Neural progenitor cell (in vitro differentiated cells): ENCODE measurements around the gene KCNB1. TPM values are rescaled to one million over a fixed set of nuclear protein-coding genes. Genes with fewer than 3 reads are reported as not detected.

Experiments used
- DNase-seq: peaks from one replicate; pipeline ENCODE4 v3.0.0-alpha.2; 2016; ENCODE audit warnings: low spot score
- H2AFZ ChIP-seq: fragments of 200-600 bp; sonication (generic); replicated peaks from 2 replicates; pipeline ENCODE4 v1.6.1; 2016; ENCODE audit warnings: antibody characterized with exemption
- H3F3A ChIP-seq: fragments of 200-600 bp; sonication (generic); 2 replicates; pipeline ENCODE4 v1.6.1; 2016; ENCODE audit warnings: antibody characterized with exemption, low read depth
- H3K27ac ChIP-seq: fragments of 200-600 bp; sonication (generic); 2 replicates; pipeline ENCODE4 v1.5.1; 2016; ENCODE audit warnings: mild to moderate bottlenecking
- H3K27me3 ChIP-seq: fragments of 200-600 bp; sonication (generic); 2 replicates; pipeline ENCODE4 v1.6.1; 2016; ENCODE audit warnings: mild to moderate bottlenecking, moderate library complexity
- H3K36me3 ChIP-seq: fragments of 200-600 bp; sonication (generic); 2 replicates; pipeline ENCODE4 v1.5.1; 2016
- H3K4me1 ChIP-seq: fragments of 200-600 bp; sonication (generic); 2 replicates; pipeline ENCODE4 v1.6.1; 2016; ENCODE audit warnings: mixed run types
- H3K4me2 ChIP-seq: fragments of 200-600 bp; sonication (generic); 2 replicates; pipeline ENCODE4 v1.6.1; 2016
- H3K4me3 ChIP-seq: fragments of 200-600 bp; sonication (generic); 2 replicates; pipeline ENCODE4 v1.5.1; 2016
- H3K79me2 ChIP-seq: fragments of 200-600 bp; sonication (generic); 2 replicates; pipeline ENCODE4 v1.6.1; 2016; ENCODE audit warnings: low read depth
- H3K9ac ChIP-seq: fragments of 200-600 bp; sonication (generic); 2 replicates; pipeline ENCODE4 v1.6.1; 2016
- H3K9me3 ChIP-seq: fragments of 200-600 bp; sonication (generic); 2 replicates; pipeline ENCODE4 v1.5.1; 2016; ENCODE audit warnings: low read depth
- H4K20me1 ChIP-seq: fragments of 200-600 bp; sonication (generic); 2 replicates; pipeline ENCODE4 v1.6.1; 2016; ENCODE audit warnings: low read depth
- H3K27ac Mint-ChIP-seq: 3 replicates; pipeline ENCODE4 v1.8.0; 2021; ENCODE audit warnings: mixed read lengths
- H3K27me3 Mint-ChIP-seq: 2 replicates; pipeline ENCODE4 v1.8.0; 2022; ENCODE audit warnings: low read depth, mild to moderate bottlenecking, inconsistent platforms, moderate library complexity, mixed read lengths; ENCODE audit not compliant: insufficient read depth
- H3K36me3 Mint-ChIP-seq: 3 replicates; pipeline ENCODE4 v1.8.0; 2021; ENCODE audit warnings: mixed read lengths
- H3K4me1 Mint-ChIP-seq: 3 replicates; pipeline ENCODE4 v1.8.0; 2021; ENCODE audit warnings: mixed read lengths
- H3K4me3 Mint-ChIP-seq: 3 replicates; pipeline ENCODE4 v1.8.0; 2021; ENCODE audit warnings: mild to moderate bottlenecking, moderate library complexity, mixed read lengths
- H3K9me3 Mint-ChIP-seq: 3 replicates; pipeline ENCODE4 v1.8.0; 2020; ENCODE audit warnings: mixed read lengths
- EZH2 ChIP-seq: fragments of 200-600 bp; sonication (generic); IDR thresholded peaks from 2 replicates; pipeline ENCODE4 v1.6.1; 2017; ENCODE audit warnings: antibody characterized with exemption, mild to moderate bottlenecking, moderate library complexity
- EZH2phosphoT487 ChIP-seq: fragments of 200-600 bp; sonication (generic); IDR thresholded peaks from 2 replicates; pipeline ENCODE4 v1.6.1; 2017; ENCODE audit warnings: antibody characterized with exemption
- total RNA-seq: library from RNA; depleted of rRNA; stranded (reverse); fragments of >200 nt; gene quantifications from 2 replicates; pipeline ENCODE4 v1.2.3, GENCODE V29; 2015; ENCODE audit warnings: low replicate concordance
- TF ChIP-seq, protein P1 (sequence below): fragments of 200-600 bp; sonication (generic); IDR thresholded peaks from 2 replicates; pipeline ENCODE4 v1.5.1; 2017; ENCODE audit warnings: antibody characterized with exemption, mild to moderate bottlenecking

Gene KCNB1
- total RNA-seq, 1 donor from 2014 or later, result 0.97 TPM

DNA sequence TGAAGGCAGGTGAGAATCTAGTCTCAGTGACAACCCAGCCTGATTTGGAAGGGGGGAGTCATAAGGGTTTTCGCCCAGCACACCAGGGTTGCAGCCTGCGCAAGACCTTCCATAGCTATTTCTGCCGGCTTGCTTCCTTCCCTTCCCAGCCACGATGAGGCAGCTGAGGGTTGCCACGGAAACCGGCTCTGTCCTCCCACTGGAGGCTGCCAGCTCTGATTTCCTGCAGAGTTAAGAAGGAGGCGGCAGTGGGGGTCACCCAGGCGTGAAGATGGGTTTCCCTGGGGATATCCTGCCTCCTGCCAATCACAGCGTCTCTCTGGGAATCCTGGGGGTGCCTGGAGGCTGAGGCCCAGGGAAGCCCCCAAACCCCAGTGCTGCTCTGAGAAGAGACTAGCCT is 23.1 kb upstream of the KCNB1 start:
- peak; percentile 97 for DNase-seq
- H3K36me3 ChIP-seq, result no peaks in the 10 kb centered on the region
- H3K27ac ChIP-seq, result no peak overlapping the region
- TF ChIP-seq EZH2phosphoT487, result no peak
- TF ChIP-seq, protein P1, sequence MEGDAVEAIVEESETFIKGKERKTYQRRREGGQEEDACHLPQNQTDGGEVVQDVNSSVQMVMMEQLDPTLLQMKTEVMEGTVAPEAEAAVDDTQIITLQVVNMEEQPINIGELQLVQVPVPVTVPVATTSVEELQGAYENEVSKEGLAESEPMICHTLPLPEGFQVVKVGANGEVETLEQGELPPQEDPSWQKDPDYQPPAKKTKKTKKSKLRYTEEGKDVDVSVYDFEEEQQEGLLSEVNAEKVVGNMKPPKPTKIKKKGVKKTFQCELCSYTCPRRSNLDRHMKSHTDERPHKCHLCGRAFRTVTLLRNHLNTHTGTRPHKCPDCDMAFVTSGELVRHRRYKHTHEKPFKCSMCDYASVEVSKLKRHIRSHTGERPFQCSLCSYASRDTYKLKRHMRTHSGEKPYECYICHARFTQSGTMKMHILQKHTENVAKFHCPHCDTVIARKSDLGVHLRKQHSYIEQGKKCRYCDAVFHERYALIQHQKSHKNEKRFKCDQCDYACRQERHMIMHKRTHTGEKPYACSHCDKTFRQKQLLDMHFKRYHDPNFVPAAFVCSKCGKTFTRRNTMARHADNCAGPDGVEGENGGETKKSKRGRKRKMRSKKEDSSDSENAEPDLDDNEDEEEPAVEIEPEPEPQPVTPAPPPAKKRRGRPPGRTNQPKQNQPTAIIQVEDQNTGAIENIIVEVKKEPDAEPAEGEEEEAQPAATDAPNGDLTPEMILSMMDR, result no peak
- no peak for TF ChIP-seq EZH2
- no peaks in the 10 kb centered on the region for H3K79me2 ChIP-seq
- Mint-ChIP-seq H3K4me3 (peak overlapping the region; percentile 35), H3K27ac (no peak overlapping the region), H3K36me3 (no peaks in the 10 kb centered on the region), H3K9me3 (peaks cover 4% of the 10 kb centered on the region), H3K27me3 (peaks cover 9% of the 10 kb centered on the region), H3K4me1 (peaks cover 55% of the 10 kb centered on the region)
- no peak overlapping the region for H2AFZ ChIP-seq
- peak overlapping the region; percentile 78 for H3K4me2 ChIP-seq
- H3K4me1 ChIP-seq, result peaks cover 35% of the 10 kb centered on the region
- H3K9me3 ChIP-seq, result no peaks in the 10 kb centered on the region
- H4K20me1 ChIP-seq, result peaks cover 4% of the 10 kb centered on the region
- H3K4me3 ChIP-seq, result peak overlapping the region; percentile 35
- H3K27me3 ChIP-seq, result no peaks in the 10 kb centered on the region
- peaks cover 29% of the 10 kb centered on the region for H3F3A ChIP-seq
- H3K9ac ChIP-seq, result no peak overlapping the region

DNA sequence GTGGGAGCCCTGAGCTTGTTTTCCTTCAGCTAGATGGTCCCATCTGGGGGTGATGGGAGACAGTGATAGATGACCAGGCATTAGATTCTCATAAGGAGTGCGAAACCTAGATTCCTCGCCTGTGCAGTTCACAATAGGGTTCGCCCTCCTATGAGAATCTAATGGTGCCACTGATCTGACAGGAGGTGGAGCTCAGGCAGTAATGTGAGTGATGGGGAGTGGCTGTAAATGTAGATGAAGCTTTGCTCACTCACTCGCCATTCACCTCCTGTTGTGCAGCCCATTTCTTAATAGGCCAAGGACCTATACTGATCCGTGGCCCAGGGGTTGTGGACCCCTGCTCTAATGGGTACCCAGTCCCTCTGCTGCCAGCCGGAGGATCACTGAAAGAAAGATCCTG is 20.7 kb upstream of the KCNB1 start:
- no peak overlapping the region for H3K27ac Mint-ChIP-seq
- Histone ChIP-seq H3K9me3 (no peaks in the 10 kb centered on the region), H4K20me1 (peaks cover 4% of the 10 kb centered on the region), H3F3A (peaks cover 29% of the 10 kb centered on the region), H3K27me3 (no peaks in the 10 kb centered on the region), H3K4me1 (peaks cover 30% of the 10 kb centered on the region), H3K4me2 (no peak overlapping the region), H3K27ac (no peak overlapping the region), H3K9ac (no peak overlapping the region), H3K4me3 (no peak overlapping the region), H2AFZ (no peak overlapping the region), H3K79me2 (no peaks in the 10 kb centered on the region), H3K36me3 (no peaks in the 10 kb centered on the region)
- H3K36me3 Mint-ChIP-seq, result no peaks in the 10 kb centered on the region
- TF ChIP-seq EZH2phosphoT487 (no peak), EZH2 (no peak)
- TF ChIP-seq, protein P1, result no peak
- H3K9me3 Mint-ChIP-seq, result peaks cover 4% of the 10 kb centered on the region
- peaks cover 45% of the 10 kb centered on the region for H3K4me1 Mint-ChIP-seq
- H3K27me3 Mint-ChIP-seq, result peaks cover 6% of the 10 kb centered on the region
- no peak for DNase-seq
- no peak overlapping the region for H3K4me3 Mint-ChIP-seq

DNA sequence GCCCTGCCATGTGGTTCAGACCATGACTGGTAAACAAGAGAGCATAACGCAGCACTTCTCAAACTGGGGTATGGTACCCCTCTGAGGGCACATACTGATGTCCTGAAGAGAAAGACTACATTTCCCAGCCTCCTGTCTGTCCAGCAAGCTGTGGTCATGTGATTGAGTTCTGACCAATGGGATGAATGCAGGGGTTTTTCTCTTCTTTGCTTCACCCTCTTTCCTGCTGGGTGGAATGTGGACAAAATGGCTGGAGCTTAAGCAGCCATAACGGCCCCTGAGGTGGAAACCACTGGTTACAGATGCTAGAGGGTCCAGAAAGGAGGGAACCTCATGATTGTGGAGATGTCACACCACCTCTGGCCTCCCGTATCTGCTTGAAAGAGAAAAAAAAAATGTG is 19.4 kb upstream of the KCNB1 start:
- Histone ChIP-seq H3K27ac (no peak overlapping the region), H3K9ac (no peak overlapping the region), H3K4me3 (no peak overlapping the region), H3K27me3 (no peaks in the 10 kb centered on the region), H3K9me3 (no peaks in the 10 kb centered on the region), H4K20me1 (peaks cover 4% of the 10 kb centered on the region), H2AFZ (no peak overlapping the region), H3F3A (peaks cover 16% of the 10 kb centered on the region), H3K79me2 (no peaks in the 10 kb centered on the region), H3K36me3 (no peaks in the 10 kb centered on the region), H3K4me2 (no peak overlapping the region), H3K4me1 (peaks cover 20% of the 10 kb centered on the region)
- peaks cover 32% of the 10 kb centered on the region for H3K4me1 Mint-ChIP-seq
- DNase-seq, result peak; percentile 21
- H3K36me3 Mint-ChIP-seq, result no peaks in the 10 kb centered on the region
- TF ChIP-seq, protein P1, result no peak
- TF ChIP-seq EZH2 (no peak), EZH2phosphoT487 (no peak)
- H3K9me3 Mint-ChIP-seq, result peaks cover 4% of the 10 kb centered on the region
- peaks cover 9% of the 10 kb centered on the region for H3K27me3 Mint-ChIP-seq
- no peak overlapping the region for H3K27ac Mint-ChIP-seq
- H3K4me3 Mint-ChIP-seq, result no peak overlapping the region

DNA sequence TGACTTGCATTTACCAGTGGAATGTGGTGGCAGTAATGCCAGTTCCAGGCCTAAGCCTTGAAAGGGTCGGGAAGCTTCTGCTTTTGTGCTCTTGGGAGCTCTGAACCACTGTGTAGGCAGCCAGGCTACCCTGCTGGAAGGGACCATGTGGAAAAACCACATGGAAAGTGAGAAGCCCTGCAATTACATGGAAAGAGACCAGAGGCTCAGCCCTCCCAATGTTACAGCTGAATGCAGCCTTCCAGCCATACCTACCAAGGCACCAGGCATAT is 14.9 kb upstream of the KCNB1 start:
- H3K27ac Mint-ChIP-seq, result no peak overlapping the region
- Histone ChIP-seq H3K9me3 (no peaks in the 10 kb centered on the region), H3K4me3 (no peak overlapping the region), H3K27me3 (no peaks in the 10 kb centered on the region), H3F3A (no peaks in the 10 kb centered on the region), H3K79me2 (no peaks in the 10 kb centered on the region), H4K20me1 (no peaks in the 10 kb centered on the region), H3K9ac (no peak overlapping the region), H2AFZ (no peak overlapping the region), H3K4me1 (no peaks in the 10 kb centered on the region), H3K4me2 (no peak overlapping the region), H3K36me3 (no peaks in the 10 kb centered on the region), H3K27ac (no peak overlapping the region)
- no peaks in the 10 kb centered on the region for H3K9me3 Mint-ChIP-seq
- no peak overlapping the region for H3K4me3 Mint-ChIP-seq
- TF ChIP-seq, protein P1, result no peak
- no peak for TF ChIP-seq EZH2phosphoT487
- no peak for TF ChIP-seq EZH2
- H3K36me3 Mint-ChIP-seq, result no peaks in the 10 kb centered on the region
- H3K27me3 Mint-ChIP-seq, result peaks cover 6% of the 10 kb centered on the region
- DNase-seq, result no peak
- no peaks in the 10 kb centered on the region for H3K4me1 Mint-ChIP-seq
